ENCODE results near the gene NCOA5.

NCOA5 gene

GRCh38 chr20:46089417-46090388, at the start of gene NCOA5:
Gene NCOA5, minus strand, starts transcription at chr20:46089962. Its CDS starts 10,538 bp downstream, at chr20:46079424.
- DNase-seq: peak; percentile 94 to 95

GRCh38 chr20:46139266-46139889, 49.6 kb upstream of the NCOA5 start:
- no peak for DNase-seq

GRCh38 chr20:46137816-46138215, 48.1 kb upstream of the NCOA5 start:
- no peak for DNase-seq

- no peak for DNase-seq
Measured at GRCh38 chr20:46135856-46136633, 46.3 kb upstream of the NCOA5 start.

GRCh38 chr20:46134716-46135115, 45.0 kb upstream of the NCOA5 start:
- no peak for DNase-seq

- DNase-seq: no peak
Measured at GRCh38 chr20:46133886-46134654, 44.3 kb upstream of the NCOA5 start.

DNA sequence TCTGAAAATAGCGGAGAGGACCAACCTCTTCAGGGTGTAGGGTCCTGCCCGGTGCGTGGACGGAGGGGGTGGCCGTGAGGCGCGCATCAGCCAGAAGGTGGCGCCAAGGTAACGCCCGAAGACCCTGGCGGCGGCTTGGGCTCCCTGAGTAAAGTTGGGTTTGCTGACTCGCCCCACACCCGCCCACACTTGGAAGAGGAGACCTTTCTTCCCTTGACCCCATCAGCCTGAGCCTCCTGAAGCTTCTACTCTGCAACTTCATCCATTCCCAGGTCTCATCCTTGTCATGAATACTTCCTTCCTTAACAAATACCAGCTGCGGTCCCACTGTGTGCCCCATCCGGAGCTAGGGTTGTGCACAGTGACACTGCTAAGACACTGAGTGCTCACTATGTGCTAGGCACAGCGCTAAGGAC, 43.0 kb upstream of the NCOA5 start:
- DNase-seq: peak; percentile 68 to 77

DNA sequence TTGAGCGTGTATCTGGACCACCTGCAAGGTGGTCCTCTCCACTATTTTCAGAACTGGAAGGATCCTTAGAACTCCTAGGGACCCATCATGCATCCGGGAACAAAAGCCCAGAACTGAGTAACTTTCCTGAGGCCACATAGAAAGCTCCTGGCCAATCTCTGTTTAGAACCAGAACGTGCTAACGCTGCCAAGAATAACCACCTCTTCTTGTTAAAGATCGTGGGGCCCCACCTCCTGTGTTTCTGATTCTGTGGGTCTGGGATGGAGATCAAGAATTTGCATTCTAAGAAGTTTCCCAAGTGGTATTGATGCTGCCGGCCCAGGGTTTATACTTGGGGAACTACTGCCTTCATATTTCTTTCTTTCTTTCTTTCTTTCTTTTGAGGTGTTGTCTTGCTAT, 41.6 kb upstream of the NCOA5 start:
- DNase-seq: no peak

GRCh38 chr20:46130534-46130933, 40.8 kb upstream of the NCOA5 start:
- no peak for DNase-seq

DNA sequence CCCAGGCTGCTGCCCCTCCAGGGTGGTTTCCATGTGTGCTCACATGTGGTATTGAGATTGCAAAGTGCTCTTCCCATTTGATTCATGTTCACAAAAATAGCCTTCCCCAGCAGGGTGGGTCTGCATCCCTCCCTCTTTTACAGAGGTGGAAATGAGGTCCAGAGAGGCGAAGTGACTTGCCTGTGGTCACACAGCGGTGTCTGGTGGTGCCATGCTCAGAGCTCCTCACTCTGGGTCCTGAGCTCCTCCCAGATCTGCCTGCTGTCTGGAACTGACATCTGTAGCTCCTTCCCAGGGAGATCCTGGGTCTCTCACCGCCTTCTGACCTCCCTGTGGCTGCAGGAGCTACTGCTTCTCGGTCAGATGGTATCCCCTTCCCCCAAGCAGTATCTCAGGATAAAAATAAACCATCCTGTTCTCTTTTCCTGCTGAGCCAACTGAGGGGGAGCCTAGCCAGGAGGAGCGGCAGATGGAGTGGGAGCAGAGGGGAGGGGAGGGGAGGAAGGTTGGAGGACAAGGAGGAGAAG, 40.3 kb upstream of the NCOA5 start:
- no peak for DNase-seq

GRCh38 chr20:46128310-46129151, 38.8 kb upstream of the NCOA5 start:
- DNase-seq: peak in 1 of 2 donors; percentile 30

DNA sequence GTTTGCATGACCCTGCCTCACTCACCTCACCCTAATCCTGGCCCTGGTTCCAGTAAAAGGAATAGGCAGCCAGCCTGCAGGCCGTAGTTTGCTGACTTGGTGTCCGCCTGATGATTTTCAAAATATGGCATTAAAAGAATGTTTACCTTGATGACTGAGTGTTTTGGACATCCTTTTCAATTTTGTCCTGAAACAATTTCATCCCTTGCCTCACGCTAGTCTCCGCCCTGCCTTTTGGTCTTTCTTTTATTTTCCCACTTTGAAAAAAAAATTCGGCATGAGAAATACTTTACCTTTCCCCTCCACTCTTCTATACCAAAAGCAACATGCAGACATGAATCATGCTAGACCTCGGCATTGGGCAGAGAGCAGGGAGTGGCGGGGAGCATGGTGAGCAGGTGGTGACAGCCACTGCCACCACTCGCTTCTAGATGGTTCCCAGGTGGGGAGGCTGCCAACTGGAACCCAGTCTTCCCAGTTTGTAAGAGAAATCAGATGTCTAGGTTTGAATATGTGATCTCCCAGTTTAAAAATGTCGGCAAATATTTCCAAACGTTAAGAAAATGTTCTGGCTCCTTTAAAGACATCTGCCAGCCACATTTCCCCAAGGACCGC, 37.7 kb upstream of the NCOA5 start:
- DNase-seq: no peak

GRCh38 chr20:46126440-46127056, 36.8 kb upstream of the NCOA5 start:
- no peak for DNase-seq

DNA sequence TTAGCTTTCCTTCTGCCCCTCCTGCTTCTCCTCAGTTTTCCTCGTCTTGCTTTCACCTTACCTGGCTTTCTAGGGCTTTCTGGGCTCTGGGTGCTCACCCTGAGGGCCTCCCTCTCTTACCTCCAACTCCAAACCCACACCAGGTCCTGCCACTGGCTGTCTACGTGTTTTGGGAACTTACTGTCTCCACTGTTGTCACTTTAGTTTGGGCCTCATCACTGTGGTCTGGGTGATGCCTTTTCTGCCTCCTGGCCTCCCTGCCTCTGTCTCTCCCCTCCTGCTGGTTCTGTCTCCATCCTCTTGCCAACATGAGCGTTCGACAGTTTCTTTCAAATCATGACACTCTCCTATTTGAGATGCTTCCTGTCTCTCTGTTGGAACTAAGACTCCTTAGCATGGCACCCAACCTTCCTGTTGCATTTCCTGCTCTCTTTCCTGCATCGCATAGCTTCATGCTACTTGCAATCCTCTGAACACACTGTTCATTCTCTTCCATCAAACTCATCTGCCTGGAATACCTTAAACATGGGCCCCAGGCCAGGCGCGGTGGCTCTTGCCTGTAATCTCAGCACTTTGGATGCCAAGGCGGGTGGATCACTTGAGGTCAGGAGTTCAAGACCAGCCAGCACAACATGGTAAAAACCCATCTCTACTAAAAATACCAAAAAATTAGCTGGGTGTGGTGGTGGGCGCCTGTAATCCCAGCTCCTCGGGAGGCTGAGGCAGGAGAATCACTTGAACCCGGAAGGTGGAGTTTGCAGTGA, 33.9 kb upstream of the NCOA5 start:
- DNase-seq: no peak

DNA sequence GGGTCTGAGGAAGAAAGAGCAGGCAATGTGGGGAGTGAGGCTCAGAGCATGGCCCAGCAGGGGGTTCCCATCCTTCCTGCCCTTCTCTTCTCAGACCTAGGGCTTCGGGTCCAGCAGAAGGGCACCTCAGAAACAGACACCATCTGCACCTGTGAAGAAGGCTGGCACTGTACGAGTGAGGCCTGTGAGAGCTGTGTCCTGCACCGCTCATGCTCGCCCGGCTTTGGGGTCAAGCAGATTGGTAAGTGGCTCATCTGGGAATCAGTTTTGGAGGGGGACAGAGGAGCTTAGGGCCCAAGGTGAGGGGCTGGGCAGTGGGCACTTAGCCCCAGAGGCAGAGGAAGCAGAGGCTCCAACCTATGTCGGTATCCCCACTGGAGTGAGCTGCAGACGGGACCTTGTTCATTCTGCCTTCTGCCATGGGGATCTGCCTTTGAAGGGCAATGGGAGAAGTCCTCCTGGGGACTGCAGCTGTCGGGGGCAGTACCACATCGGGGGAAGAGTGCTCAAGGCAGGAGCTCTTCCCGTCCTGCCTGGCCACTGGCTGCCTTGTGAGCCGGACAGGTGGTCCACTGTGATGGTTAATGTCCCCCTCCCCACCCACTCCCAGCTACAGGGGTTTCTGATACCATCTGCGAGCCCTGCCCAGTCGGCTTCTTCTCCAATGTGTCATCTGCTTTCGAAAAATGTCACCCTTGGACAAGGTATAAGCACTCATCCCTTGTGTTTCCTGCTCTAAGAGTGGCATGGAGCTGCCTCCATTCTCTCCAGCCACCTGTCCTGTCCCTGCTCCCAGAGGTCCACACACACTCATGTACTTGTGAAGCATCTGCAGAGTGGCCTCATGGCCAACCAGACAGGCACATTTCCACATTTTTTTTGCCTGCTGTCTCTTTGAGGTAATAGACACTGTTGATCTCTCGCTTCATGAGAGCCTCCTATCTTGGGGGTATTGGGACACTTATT, 33.0 kb upstream of the NCOA5 start:
- DNase-seq: no peak

GRCh38 chr20:46122071-46122470, 32.3 kb upstream of the NCOA5 start:
- no peak for DNase-seq

GRCh38 chr20:46121184-46121930, 31.6 kb upstream of the NCOA5 start:
- no peak for DNase-seq

- DNase-seq: no peak
Measured at GRCh38 chr20:46120136-46120535, 30.4 kb upstream of the NCOA5 start.
